SK-N-MC (cell line): Measurements from ENCODE around the gene EDARADD.

Experiments
- DNase-seq: peaks from one replicate; pipeline ENCODE4 v3.0.0-alpha.2; 2011; ENCODE audit warnings: low read depth, low spot score
- H3K27ac ChIP-seq: fragments of 200-600 bp; sonication (generic); 2 replicates; pipeline ENCODE4 v1.5.1; 2016; ENCODE audit warnings: mixed run types
- H3K36me3 ChIP-seq: fragments of 200-600 bp; sonication (generic); 2 replicates; pipeline ENCODE4 v1.6.1; 2017; ENCODE audit warnings: antibody characterized with exemption, low read length, mixed read lengths; ENCODE audit not compliant: insufficient read depth
- H3K4me3 ChIP-seq: fragments of 200-600 bp; sonication (generic); 2 replicates; pipeline ENCODE4 v1.5.1; 2016
- H3K9ac ChIP-seq: fragments of 200-600 bp; sonication (generic); 2 replicates; pipeline ENCODE4 v1.8.0; 2017; ENCODE audit warnings: mixed run types, mixed read lengths; ENCODE audit not compliant: insufficient read length
- H3K9me3 ChIP-seq: fragments of 200-600 bp; sonication (generic); 2 replicates; pipeline ENCODE4 v1.6.1; 2017; ENCODE audit warnings: low read depth, mild to moderate bottlenecking, antibody characterized with exemption, low read length, moderate library complexity, mixed read lengths
- EZH2 ChIP-seq: fragments of 200-600 bp; sonication (generic); IDR thresholded peaks from one replicate; pipeline ENCODE4 v1.6.1; 2017; ENCODE audit warnings: antibody characterized with exemption
- FOXP2 ChIP-seq: optimal IDR thresholded peaks from 2 replicates; pipeline ENCODE3; 2011; ENCODE audit warnings: mild to moderate bottlenecking, moderate library complexity; ENCODE audit not compliant: insufficient read depth; ENCODE audit errors: extremely low read length, control extremely low read depth
- POLR2AphosphoS5 ChIP-seq: IDR thresholded peaks from 2 replicates; pipeline ENCODE4 v1.6.1; 2012; ENCODE audit warnings: mild to moderate bottlenecking, low read depth, low read length, borderline replicate concordance

The EDARADD gene

DNA sequence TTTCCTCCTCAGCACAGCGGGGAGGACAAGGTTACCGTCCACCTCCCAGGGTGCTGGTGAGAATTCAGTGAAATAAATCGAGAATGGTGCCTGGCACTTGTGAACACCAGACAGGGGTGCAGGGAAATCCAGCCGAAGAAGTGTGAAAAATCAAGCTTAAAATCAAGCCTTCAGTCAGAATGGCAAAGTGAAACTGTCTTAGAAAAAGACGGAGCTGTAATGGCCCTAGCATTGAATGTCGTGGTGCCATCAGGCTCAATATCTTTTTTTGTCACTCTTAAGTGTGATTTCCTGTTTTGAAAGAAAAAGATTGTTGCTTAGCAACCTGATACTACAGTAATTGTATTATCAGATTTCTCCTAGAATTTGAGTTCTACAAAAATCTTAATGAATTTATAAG lies 22.1 kb downstream of the EDARADD start:
- no peak for DNase-seq

DNA sequence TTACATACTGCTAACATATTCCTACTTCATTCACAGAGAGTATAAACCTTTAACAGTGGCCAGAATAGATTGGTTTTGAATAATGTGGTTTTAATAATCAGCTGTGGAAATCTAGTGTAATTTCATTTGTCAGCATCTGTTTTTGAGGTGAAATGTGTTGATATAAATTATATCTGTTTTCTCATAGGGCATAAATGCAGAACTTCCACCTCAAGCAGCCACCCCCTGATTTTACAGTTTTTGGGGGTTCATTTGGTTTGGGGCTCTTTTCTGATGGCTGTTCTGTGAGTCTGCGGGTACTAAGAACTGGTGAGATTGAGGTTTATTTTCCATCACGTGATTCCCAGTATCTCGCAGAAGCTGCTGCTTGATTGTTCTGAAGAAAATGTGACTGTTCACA lies 23.2 kb downstream of the EDARADD start:
- no peak overlapping the region for H3K27ac ChIP-seq
- TF ChIP-seq EZH2 = no peak
- TF ChIP-seq FOXP2 = no peak
- TF ChIP-seq POLR2AphosphoS5 = no peak
- H3K36me3 ChIP-seq = no peaks in the 10 kb centered on the region
- no peak for DNase-seq
- H3K9ac ChIP-seq = no peak overlapping the region
- H3K9me3 ChIP-seq = no peaks in the 10 kb centered on the region
- H3K4me3 ChIP-seq = no peak overlapping the region

More for the DNA sequence above, 22.1 kb downstream of the EDARADD start:
- Histone ChIP-seq H3K9ac (peak overlapping the region; percentile 39), H3K4me3 (peak overlapping the region; percentile 31; the same call in 1 of the 2 replicates), H3K36me3 (no peaks in the 10 kb centered on the region), H3K27ac (peak overlapping the region; percentile 45), H3K9me3 (no peaks in the 10 kb centered on the region)
- TF ChIP-seq FOXP2 = no peak
- TF ChIP-seq POLR2AphosphoS5 = no peak
- TF ChIP-seq EZH2 = no peak

DNA sequence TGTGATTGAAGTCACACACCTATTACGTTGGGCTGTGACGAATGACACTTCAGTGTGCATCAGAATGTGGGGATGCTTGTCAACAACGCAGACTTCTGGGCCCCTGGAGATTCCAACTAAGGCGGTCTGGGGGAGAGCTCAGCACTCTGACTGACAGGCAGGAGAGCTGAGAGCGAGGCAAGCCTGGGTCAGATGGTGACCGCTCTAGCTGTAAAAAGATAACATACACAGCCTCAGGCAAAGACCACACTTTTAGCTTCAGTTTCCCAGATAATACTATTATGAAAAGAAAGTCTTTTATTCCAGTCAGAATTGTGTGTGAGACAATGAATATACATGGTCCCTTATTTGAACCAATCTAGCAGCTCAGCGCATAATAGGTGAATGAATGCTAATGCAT lies 25.4 kb downstream of the EDARADD start:
- TF ChIP-seq POLR2AphosphoS5 = no peak
- TF ChIP-seq EZH2 = no peak
- no peak overlapping the region for H3K9ac ChIP-seq
- no peaks in the 10 kb centered on the region for H3K36me3 ChIP-seq
- DNase-seq = no peak
- H3K4me3 ChIP-seq = no peak overlapping the region
- no peaks in the 10 kb centered on the region for H3K9me3 ChIP-seq
- H3K27ac ChIP-seq = no peak overlapping the region

DNA sequence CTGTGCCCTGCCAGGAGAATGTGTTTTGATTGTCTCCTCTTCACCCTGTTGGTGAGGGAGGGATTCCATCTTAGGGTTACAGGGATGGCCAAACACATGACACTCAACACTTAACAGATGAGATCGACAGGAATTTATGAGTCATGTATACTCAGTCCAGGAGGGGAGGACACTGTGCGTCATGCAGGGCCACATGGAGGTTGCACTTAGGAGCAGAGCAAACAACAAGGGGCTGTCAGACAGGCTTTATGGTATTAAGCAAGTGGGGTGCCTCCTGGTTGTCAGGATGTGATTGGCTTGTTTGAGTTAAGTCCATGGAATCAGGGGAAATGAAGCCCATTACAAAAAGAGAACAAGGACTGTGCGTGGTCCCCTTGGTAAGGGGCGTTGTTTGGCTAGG lies 26.9 kb downstream of the EDARADD start:
- Histone ChIP-seq H3K4me3 (no peak overlapping the region), H3K9ac (no peak overlapping the region), H3K36me3 (no peaks in the 10 kb centered on the region), H3K9me3 (no peaks in the 10 kb centered on the region), H3K27ac (no peak overlapping the region)
- TF ChIP-seq POLR2AphosphoS5 (no peak), EZH2 (no peak), FOXP2 (no peak)
- no peak for DNase-seq

DNA sequence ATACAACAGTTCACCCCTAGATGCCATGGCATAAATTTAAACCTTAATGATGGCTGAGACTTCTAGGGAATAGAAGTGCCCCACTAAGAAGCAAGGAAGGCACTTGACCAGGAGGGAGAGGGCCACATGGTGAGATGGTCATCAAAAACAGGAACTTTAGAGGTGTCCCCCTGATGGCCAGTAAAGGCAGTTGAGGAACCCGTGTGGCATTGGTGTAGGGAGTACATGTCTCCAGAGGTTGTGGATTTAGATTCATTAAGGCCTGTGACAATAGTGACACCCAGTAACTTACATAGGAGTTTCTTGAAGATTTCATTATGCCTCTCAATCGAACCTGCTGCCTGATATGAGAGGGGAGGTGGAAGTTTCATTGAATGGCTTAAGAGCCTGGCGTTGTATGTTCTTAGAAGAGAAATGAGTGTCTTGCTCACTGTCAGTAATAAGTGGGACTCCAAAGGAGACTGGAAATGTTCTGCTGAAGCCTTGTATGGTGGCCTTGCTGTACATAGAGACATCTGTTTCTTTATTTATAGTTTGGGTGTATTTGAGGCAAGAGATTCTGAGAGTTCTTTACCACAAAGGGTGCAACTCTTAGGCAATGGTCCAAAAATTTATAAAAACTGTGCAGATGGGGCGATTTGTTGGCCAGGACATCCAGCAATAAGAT lies 27.9 kb downstream of the EDARADD start:
- TF ChIP-seq POLR2AphosphoS5 = no peak
- no peak for TF ChIP-seq FOXP2
- no peak for TF ChIP-seq EZH2
- Histone ChIP-seq H3K4me3 (no peak overlapping the region), H3K9me3 (no peaks in the 10 kb centered on the region), H3K27ac (no peak overlapping the region), H3K36me3 (no peaks in the 10 kb centered on the region), H3K9ac (no peak overlapping the region)
- DNase-seq = no peak

DNA sequence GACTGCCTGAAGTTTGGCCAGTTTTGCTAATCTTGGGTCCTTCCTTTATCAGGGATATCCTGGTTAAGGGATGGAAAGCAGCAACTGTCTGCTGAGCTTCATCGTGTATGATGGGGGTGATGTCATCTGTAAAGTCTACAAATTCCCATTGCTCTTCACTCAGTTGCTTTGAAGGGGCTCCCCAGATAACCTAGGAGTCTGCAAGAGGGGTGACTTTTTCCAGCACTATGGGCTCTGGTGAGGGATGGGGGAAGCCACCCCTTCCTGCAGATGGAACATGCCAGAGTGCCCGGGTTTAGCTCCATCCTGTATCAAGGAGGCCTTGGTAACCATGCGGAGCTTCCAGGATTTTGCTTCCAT lies 28.4 kb downstream of the EDARADD start:
- no peak overlapping the region for H3K27ac ChIP-seq
- no peaks in the 10 kb centered on the region for H3K9me3 ChIP-seq
- TF ChIP-seq FOXP2 (no peak), EZH2 (no peak), POLR2AphosphoS5 (no peak)
- H3K4me3 ChIP-seq = no peak overlapping the region
- H3K36me3 ChIP-seq = no peaks in the 10 kb centered on the region
- no peak overlapping the region for H3K9ac ChIP-seq
- no peak for DNase-seq

DNA sequence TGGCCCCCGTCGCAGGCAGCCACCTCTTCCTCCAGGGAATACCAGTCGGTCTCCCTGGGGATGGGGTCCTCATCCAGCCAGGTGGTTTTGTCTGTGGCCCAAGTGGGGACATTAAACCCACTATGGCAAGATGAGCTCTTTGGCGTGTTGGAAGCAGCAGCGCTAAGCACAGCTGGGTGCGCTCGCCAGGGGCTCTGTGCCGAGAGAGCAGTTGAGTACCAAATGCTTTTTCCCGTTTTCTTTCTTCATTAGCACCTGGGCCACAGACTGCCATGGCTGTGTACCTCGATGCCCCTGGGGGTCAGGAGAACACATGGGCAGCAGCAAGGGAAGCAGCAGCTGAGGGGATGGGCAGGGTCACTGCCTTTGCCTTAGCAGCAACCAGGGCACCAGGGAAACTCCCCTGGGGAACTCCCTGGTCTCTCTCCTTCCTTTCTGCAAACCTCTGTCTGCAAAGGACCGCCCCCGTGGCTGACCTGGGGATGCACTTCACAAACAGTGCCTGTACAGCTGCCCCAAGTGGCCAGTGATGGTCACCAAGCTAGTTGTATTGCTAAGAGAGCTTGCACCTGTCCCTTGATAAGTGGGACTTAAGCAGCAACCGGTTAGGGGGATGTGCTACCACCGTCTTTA lies 31.1 kb downstream of the EDARADD start:
- TF ChIP-seq EZH2 (no peak), FOXP2 (no peak), POLR2AphosphoS5 (no peak)
- H3K36me3 ChIP-seq = no peaks in the 10 kb centered on the region
- DNase-seq = no peak
- H3K9me3 ChIP-seq = no peaks in the 10 kb centered on the region
- H3K9ac ChIP-seq = no peak overlapping the region
- no peak overlapping the region for H3K4me3 ChIP-seq
- no peak overlapping the region for H3K27ac ChIP-seq

DNA sequence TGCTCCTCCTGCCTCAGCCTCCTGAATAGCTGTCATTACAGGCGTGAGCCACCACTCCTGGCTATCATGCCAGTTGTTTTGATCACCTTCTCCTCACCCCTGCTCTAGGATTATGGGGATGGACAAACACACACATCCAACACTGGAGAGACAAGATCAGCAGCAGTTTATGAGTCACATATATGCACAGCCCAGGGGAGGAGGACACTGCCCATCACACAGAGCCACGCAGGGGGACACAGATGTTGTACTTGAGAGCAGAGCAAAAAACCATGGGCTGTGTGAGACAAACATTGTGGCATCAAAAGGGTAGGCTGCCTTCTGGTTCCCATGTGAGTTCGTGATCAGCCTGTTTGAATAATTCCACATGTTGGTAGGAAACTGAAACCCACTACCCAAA lies 32.1 kb downstream of the EDARADD start:
- no peak overlapping the region for H3K4me3 ChIP-seq
- DNase-seq = no peak
- H3K36me3 ChIP-seq = no peaks in the 10 kb centered on the region
- no peaks in the 10 kb centered on the region for H3K9me3 ChIP-seq
- TF ChIP-seq EZH2 = no peak
- TF ChIP-seq FOXP2 = no peak
- no peak for TF ChIP-seq POLR2AphosphoS5
- H3K9ac ChIP-seq = no peak overlapping the region
- no peak overlapping the region for H3K27ac ChIP-seq
